Measurements from ENCODE around the gene QKI.
"Not testable (repeated sequence)": the region's sequence is repeated elsewhere in the genome, so short reads cannot be mapped to it uniquely, and the experiment has no call there.

The QKI gene

DNA sequence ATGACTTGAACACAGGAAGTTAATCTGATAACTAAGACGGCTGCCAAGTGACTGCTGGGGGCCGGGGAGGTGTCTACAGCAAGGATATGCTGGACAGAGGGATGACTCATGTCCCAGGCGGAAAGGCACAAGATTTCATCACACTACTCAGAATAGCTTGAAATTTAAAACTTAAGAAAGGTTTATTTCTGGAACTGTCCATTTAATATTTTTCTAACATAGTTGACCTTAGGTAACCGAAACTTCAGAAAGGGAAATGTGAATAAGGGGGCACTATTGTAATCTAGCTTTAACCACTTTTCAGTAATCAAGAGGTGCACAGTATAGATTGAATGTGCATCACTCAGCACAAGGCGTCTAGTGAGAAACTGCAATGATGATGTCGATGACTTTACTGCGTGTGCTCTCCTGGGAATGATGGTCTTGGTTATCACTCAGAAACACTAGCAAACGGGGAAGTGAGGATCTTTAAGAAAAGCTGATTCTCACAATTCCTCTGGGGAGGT lies 171.5 kb downstream of the QKI start:
- TF ChIP-seq CTCF (IDR thresholded peaks at IDR 0.05; ENCODE audit: low read depth, low read length) = no peak
- peak; percentile 39 for DNase-seq (ENCODE audit: extremely low read depth, low read depth)

GRCh38 chr6:163586888-163587287 lies 172.4 kb downstream of the QKI start:
- no peak for DNase-seq (ENCODE audit: extremely low read depth, low read depth)
- no peak for TF ChIP-seq CTCF (IDR thresholded peaks at IDR 0.05; ENCODE audit: low read depth, low read length)

DNA sequence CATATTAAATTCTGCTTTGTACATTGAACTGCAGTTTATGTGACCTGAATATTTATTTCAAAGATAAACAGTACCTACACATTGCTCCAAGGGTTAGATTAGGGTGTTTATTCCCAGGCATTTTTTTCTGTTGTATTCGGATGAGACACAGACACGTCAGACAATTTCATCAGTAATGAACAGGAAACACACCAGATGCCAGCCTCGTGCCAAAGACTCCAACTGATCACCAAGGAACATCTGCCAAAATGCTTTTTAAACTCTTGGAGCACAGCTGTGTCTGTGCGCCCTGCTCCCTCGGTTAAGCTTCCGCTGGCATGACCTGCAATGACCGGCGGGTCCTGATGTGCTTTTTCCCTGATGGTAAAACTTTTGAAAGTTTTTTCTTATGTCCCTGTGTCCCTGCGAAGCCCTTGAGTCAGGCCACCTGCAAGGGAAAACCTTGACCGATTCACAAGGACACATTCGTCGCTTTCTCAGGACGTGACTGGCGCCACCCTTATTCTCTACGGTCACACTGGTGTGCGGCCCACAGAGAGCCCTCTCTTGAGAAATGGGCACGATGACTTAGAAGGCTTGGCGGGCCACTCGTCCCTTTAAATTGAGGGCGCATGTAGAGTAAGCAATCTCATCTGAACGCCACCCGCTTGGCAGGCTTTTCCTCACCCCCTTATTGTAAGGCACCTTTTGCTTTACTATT lies 173.9 kb downstream of the QKI start:
- peak; percentile 5 for DNase-seq (ENCODE audit: extremely low read depth, low read depth)
- TF ChIP-seq CTCF (IDR thresholded peaks at IDR 0.05; ENCODE audit: low read depth, low read length) = no peak

DNA sequence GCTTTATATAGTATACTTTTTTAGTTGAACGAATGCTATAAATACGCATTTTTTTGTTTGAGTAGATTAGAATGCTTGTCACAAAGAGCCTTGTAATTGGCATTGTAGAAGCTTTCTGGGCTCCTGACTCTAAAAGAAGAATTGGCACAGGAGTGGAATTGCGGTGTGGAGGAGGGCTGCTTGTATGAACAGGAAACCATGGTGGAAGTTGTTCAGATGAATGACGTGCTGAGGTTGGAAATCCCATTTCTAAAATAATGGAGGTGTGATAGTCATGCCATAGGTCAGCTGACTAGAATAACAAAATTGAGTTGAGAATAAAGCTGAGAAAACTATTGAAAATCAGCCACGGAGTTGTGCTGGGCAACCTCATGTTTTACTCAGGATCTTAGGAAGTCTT lies 174.9 kb downstream of the QKI start:
- DNase-seq (ENCODE audit: extremely low read depth, low read depth) = no peak
- TF ChIP-seq CTCF (IDR thresholded peaks at IDR 0.05; ENCODE audit: low read depth, low read length) = no peak

DNA sequence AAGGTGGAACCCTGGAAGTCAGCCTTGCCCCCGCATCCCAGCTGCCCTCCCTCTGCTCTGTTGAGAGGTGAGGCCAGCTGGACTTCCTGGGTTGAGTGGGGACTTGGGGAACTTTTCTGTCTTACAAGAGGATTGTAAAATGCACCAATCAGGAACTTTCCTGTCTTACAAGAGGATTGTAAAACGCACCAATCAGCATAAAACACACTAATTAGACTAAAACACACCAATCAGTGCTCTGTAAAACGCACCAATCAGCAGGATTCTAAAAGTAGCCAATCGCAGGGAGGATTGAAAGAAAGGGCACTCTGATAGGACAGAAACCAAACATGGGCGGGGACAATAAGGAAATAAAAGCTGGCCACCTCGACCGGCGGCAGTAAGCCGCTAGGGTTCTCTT lies 175.6 kb downstream of the QKI start:
- not testable (repeated sequence) for DNase-seq (ENCODE audit: extremely low read depth, low read depth)

DNA sequence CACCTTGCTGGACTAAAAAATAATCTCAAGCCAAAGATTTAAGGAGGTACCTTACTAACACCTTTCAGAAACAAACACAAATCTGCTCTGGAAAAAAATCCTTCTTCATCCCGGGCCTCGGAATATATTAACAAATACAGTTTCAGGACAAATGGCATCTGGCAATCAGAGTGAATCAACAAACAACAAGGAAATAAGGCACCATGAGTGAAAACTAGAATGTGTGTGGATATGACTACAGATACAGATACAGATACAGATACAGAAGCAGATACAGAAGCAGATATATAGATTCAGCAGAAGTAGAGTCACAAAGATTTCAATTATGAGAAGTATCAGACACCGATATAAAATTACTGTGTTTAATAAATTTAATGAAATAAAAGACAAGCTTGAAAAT lies 178.4 kb downstream of the QKI start:
- no peak for DNase-seq (ENCODE audit: extremely low read depth, low read depth)
- TF ChIP-seq CTCF (IDR thresholded peaks at IDR 0.05; ENCODE audit: low read depth, low read length) = no peak

- TF ChIP-seq CTCF (IDR thresholded peaks at IDR 0.05; ENCODE audit: low read depth, low read length) = no peak
- no peak for DNase-seq (ENCODE audit: extremely low read depth, low read depth)
These were observed 181.7 kb downstream of the QKI start for GRCh38 chr6:163596174-163596573.

GRCh38 chr6:163599136-163599535 lies 184.6 kb downstream of the QKI start:
- TF ChIP-seq CTCF (IDR thresholded peaks at IDR 0.05; ENCODE audit: low read depth, low read length) = no peak
- no peak for DNase-seq (ENCODE audit: extremely low read depth, low read depth)
